ENCODE results near the gene EPB41L1.

The EPB41L1 gene

DNA sequence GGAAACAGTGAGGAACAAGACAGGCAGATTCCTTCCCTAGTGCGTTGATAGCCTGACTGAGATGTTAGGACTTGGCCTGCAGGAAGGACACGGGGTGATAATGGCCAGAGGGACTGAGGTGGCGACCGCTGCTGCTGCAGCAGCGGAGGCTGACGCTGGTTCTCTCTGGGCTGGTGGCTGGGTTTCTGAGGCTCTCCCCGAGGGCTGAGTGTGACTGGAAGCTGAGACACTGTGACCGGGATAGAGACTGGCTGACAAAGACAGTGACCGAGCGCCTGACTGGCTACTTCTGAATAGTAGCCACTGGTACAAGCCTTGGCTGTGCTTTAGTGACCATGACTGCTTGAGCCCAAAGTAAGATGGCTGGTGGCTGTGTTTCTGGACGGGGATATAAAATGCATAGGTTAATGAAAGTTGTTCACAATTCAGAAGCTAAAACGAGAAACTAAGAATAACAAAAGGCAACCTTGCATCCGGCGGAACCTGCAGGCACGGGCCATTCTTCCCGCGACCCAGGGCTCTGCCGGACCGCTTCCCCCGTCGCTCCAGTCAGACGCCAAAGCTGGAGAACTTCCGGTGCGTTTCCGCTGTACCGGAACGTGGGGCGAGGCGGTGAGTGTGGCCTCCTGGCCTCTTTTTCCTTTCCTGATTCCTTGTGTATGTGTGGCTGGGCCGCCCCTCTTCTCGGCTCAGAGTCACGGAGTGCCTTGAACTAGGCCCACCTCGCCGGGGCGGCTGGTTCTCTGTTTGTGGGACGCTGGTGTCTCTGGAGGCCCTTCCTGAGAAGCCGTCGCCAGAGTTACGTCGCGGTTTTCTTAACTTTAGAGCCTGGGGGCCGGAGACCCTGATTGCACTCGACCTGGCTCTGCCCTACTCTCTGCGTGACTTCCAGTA lies 81.6 kb downstream of the EPB41L1 start, which contains the start of gene AAR2 (continued):
- TF ChIP-seq ZNF433 (tag by site-specific recombination; IDR thresholded peaks at IDR 0.05; ENCODE audit: low read depth): no peak
- TF ChIP-seq ZNF223 (tag by site-specific recombination; IDR thresholded peaks at IDR 0.05): no peak
- TF ChIP-seq, protein P1, sequence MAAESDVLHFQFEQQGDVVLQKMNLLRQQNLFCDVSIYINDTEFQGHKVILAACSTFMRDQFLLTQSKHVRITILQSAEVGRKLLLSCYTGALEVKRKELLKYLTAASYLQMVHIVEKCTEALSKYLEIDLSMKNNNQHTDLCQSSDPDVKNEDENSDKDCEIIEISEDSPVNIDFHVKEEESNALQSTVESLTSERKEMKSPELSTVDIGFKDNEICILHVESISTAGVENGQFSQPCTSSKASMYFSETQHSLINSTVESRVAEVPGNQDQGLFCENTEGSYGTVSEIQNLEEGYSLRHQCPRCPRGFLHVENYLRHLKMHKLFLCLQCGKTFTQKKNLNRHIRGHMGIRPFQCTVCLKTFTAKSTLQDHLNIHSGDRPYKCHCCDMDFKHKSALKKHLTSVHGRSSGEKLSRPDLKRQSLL (tag by site-specific recombination; IDR thresholded peaks at IDR 0.05): peak; percentile 58; the same call in 1 of the 2 replicates
- TF ChIP-seq ZNF473 (tag by site-specific recombination; IDR thresholded peaks at IDR 0.05): no peak

GRCh38 chr20:36236786-36237121 lies 82.2 kb downstream of the EPB41L1 start:
- TF ChIP-seq ZNF184 (tag by site-specific recombination; IDR thresholded peaks at IDR 0.05) (no peak), SP7 (tag by site-specific recombination; IDR thresholded peaks at IDR 0.05) (no peak), HOXD13 (CRISPR knock-in tag; IDR thresholded peaks at IDR 0.05; ENCODE audit: borderline replicate concordance) (no peak), ZNF394 (tag by site-specific recombination; IDR thresholded peaks at IDR 0.05; ENCODE audit: borderline replicate concordance) (no peak), ZNF148 (tag by site-specific recombination; IDR thresholded peaks at IDR 0.05; ENCODE audit: borderline replicate concordance) (no peak), ZNF654 (tag by site-specific recombination; IDR thresholded peaks at IDR 0.05; ENCODE audit: low read depth) (no peak), ZSCAN16 (tag by site-specific recombination; IDR thresholded peaks at IDR 0.05) (no peak), ZNF76 (tag by site-specific recombination; IDR thresholded peaks at IDR 0.05; ENCODE audit: borderline replicate concordance, low read depth) (no peak), ZNF202 (tag by site-specific recombination; IDR thresholded peaks at IDR 0.05; ENCODE audit: borderline replicate concordance) (no peak)
- TF ChIP-seq, protein P2, sequence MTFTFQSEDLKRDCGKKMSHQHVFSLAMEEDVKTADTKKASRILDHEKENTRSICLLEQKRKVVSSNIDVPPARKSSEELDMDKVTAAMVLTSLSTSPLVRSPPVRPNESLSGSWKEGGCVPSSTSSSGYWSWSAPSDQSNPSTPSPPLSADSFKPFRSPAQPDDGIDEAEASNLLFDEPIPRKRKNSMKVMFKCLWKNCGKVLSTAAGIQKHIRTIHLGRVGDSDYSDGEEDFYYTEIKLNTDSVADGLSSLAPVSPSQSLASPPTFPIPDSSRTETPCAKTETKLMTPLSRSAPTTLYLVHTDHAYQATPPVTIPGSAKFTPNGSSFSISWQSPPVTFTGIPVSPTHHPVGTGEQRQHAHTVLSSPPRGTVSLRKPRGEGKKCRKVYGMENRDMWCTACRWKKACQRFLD (tag by site-specific recombination; IDR thresholded peaks at IDR 0.05): no peak
- ChIA-PET CTCF (interaction anchor here (0.6 to 2.6 kb wide), 5 partner anchors 34 to 283 kb away, joined by 3 to 9 read pairs (median 6); partner anchors contain the start of gene SCAND1), POLR2A (interaction anchor here (0.6 to 1.0 kb wide), 3 partner anchors 14 to 283 kb away, joined by 3 to 6 read pairs (median 3); partner anchors contain the start of gene SCAND1)
- peak overlapping the region; percentile 49; the same call in 1 of the 2 replicates for H3K27ac ChIP-seq (ENCODE audit: extremely low read depth, low read depth, low read length)
- no peaks in the 10 kb centered on the region for H3K4me1 ChIP-seq (ENCODE audit: control insufficient read depth, insufficient read depth, low read length)
- H3K9me3 ChIP-seq (ENCODE audit: control insufficient read depth, insufficient read depth, low read depth, low read length): no peaks in the 10 kb centered on the region
- H3K36me3 ChIP-seq (ENCODE audit: control insufficient read depth in 2 of 2, insufficient read depth in 1 of 2, low read length in 2 of 2): peaks cover 9 to 38% of the 10 kb centered on the region in 2 experiments
- H3K4me3 ChIP-seq (ENCODE audit: low read depth, low read length): peak overlapping the region; percentile 57

DNA sequence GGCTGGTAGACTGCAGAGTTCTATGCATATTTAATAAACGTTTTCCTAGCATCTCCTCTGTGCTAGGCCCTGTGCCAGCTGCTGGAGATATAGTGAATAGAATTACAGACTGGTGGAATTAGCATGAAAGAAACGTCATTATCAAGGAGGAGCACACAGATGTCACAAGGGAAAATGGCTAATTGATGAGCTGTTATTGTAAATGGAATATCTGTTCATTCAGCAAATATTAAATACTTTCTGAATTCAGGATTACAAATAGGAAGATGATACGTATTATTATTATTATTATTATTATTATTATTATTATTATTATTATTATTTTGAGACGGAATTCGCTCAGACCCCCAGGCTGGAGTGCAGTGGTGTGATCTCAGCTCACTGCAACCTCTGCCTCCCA lies 82.9 kb downstream of the EPB41L1 start:
- no peaks in the 10 kb centered on the region for H3K4me1 ChIP-seq (ENCODE audit: control insufficient read depth, insufficient read depth, low read length)
- no peak overlapping the region for H3K27ac ChIP-seq (ENCODE audit: extremely low read depth, low read depth, low read length)
- peaks cover 16 to 46% of the 10 kb centered on the region in 2 experiments for H3K36me3 ChIP-seq (ENCODE audit: control insufficient read depth in 2 of 2, insufficient read depth in 1 of 2, low read length in 2 of 2)
- peak overlapping the region; percentile 57 for H3K4me3 ChIP-seq (ENCODE audit: low read depth, low read length)
- TF ChIP-seq, protein P3, sequence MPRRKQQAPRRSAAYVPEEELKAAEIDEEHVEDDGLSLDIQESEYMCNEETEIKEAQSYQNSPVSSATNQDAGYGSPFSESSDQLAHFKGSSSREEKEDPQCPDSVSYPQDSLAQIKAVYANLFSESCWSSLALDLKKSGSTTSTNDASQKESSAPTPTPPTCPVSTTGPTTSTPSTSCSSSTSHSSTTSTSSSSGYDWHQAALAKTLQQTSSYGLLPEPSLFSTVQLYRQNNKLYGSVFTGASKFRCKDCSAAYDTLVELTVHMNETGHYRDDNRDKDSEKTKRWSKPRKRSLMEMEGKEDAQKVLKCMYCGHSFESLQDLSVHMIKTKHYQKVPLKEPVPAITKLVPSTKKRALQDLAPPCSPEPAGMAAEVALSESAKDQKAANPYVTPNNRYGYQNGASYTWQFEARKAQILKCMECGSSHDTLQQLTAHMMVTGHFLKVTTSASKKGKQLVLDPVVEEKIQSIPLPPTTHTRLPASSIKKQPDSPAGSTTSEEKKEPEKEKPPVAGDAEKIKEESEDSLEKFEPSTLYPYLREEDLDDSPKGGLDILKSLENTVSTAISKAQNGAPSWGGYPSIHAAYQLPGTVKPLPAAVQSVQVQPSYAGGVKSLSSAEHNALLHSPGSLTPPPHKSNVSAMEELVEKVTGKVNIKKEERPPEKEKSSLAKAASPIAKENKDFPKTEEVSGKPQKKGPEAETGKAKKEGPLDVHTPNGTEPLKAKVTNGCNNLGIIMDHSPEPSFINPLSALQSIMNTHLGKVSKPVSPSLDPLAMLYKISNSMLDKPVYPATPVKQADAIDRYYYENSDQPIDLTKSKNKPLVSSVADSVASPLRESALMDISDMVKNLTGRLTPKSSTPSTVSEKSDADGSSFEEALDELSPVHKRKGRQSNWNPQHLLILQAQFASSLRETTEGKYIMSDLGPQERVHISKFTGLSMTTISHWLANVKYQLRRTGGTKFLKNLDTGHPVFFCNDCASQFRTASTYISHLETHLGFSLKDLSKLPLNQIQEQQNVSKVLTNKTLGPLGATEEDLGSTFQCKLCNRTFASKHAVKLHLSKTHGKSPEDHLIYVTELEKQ (tag by site-specific recombination; IDR thresholded peaks at IDR 0.05; ENCODE audit: borderline replicate concordance): no peak
- TF ChIP-seq ZBTB8A (tag by site-specific recombination; IDR thresholded peaks at IDR 0.05) (no peak), ZXDB (tag by site-specific recombination; IDR thresholded peaks at IDR 0.05) (no peak), ZBTB1 (tag by site-specific recombination; IDR thresholded peaks at IDR 0.05) (no peak), ZBTB17 (tag by site-specific recombination; IDR thresholded peaks at IDR 0.05) (0 out of 2 replicates have a peak, but pooled peaks have one; percentile 0)
- H3K9me3 ChIP-seq (ENCODE audit: control insufficient read depth, insufficient read depth, low read depth, low read length): no peaks in the 10 kb centered on the region
- CTCF ChIA-PET: interaction anchor here (1.7 to 2.6 kb wide), 3 partner anchors 35 to 202 kb away, joined by 6 to 9 read pairs (median 9); no protein-coding TSS in a partner anchor
- POLR2A ChIA-PET: no interaction called here
